Type B pancreatic cell (in vitro differentiated cells): ENCODE data around the gene TRPV6. TPM values are rescaled to one million over a fixed set of nuclear protein-coding genes. Genes with fewer than 3 reads are reported as not detected.

ENCODE experiments used
- DNase-seq: peaks from one replicate; pipeline ENCODE4 v3.0.0; 2021; ENCODE audit warnings: mixed read lengths; ENCODE audit not compliant: unreplicated experiment; ENCODE audit errors: extremely low spot score
- H3K27ac Mint-ChIP-seq: 2 replicates; pipeline ENCODE4 v1.8.0; 2021; ENCODE audit warnings: mild to moderate bottlenecking, mixed read lengths
- H3K27me3 Mint-ChIP-seq: 2 replicates; pipeline ENCODE4 v1.8.0; 2021; ENCODE audit warnings: mixed read lengths
- H3K36me3 Mint-ChIP-seq: 2 replicates; pipeline ENCODE4 v1.8.0; 2021; ENCODE audit warnings: mixed read lengths
- H3K4me1 Mint-ChIP-seq: one replicate; pipeline ENCODE4 v1.8.0; 2021; ENCODE audit warnings: mixed read lengths; ENCODE audit not compliant: unreplicated experiment
- H3K4me3 Mint-ChIP-seq: 2 replicates; pipeline ENCODE4 v1.8.0; 2021; ENCODE audit warnings: mild to moderate bottlenecking, mixed read lengths
- H3K9me3 Mint-ChIP-seq: 2 replicates; pipeline ENCODE4 v1.8.0; 2021; ENCODE audit warnings: mixed read lengths
- total RNA-seq: library from RNA; stranded (reverse); gene quantifications from 2 replicates; pipeline ENCODE4 v1.2.1, GENCODE V29; 2021; ENCODE audit warnings: low replicate concordance
- TF ChIP-seq, protein P1 (sequence below): fragments of 200-600 bp; sonication (generic); conservative IDR thresholded peaks from 2 replicates; pipeline ENCODE4 v1.5.0; 2021; ENCODE audit warnings: antibody characterized with exemption, mild to moderate bottlenecking

The TRPV6 gene
- total RNA-seq, 1 donor from 2014 or later, result 8.1 TPM

GRCh38 chr7:142930126-142930730 is 44.7 kb upstream of the TRPV6 start:
- H3K9me3 Mint-ChIP-seq, result peaks cover 5% of the 10 kb centered on the region
- peaks cover 8% of the 10 kb centered on the region for H3K27me3 Mint-ChIP-seq
- TF ChIP-seq, protein P1, sequence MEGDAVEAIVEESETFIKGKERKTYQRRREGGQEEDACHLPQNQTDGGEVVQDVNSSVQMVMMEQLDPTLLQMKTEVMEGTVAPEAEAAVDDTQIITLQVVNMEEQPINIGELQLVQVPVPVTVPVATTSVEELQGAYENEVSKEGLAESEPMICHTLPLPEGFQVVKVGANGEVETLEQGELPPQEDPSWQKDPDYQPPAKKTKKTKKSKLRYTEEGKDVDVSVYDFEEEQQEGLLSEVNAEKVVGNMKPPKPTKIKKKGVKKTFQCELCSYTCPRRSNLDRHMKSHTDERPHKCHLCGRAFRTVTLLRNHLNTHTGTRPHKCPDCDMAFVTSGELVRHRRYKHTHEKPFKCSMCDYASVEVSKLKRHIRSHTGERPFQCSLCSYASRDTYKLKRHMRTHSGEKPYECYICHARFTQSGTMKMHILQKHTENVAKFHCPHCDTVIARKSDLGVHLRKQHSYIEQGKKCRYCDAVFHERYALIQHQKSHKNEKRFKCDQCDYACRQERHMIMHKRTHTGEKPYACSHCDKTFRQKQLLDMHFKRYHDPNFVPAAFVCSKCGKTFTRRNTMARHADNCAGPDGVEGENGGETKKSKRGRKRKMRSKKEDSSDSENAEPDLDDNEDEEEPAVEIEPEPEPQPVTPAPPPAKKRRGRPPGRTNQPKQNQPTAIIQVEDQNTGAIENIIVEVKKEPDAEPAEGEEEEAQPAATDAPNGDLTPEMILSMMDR, result no peak
- no peak overlapping the region for H3K27ac Mint-ChIP-seq
- H3K36me3 Mint-ChIP-seq, result no peaks in the 10 kb centered on the region
- H3K4me1 Mint-ChIP-seq, result no peaks in the 10 kb centered on the region
- H3K4me3 Mint-ChIP-seq, result no peak overlapping the region
- DNase-seq, result no peak

- Mint-ChIP-seq H3K4me1 (no peaks in the 10 kb centered on the region), H3K9me3 (peaks cover 5% of the 10 kb centered on the region), H3K4me3 (no peak overlapping the region), H3K27ac (no peak overlapping the region), H3K27me3 (peaks cover 7% of the 10 kb centered on the region), H3K36me3 (no peaks in the 10 kb centered on the region)
- no peak for DNase-seq
- TF ChIP-seq, protein P1, result no peak
Measured at GRCh38 chr7:142927949-142928348, 42.4 kb upstream of the TRPV6 start.

DNA sequence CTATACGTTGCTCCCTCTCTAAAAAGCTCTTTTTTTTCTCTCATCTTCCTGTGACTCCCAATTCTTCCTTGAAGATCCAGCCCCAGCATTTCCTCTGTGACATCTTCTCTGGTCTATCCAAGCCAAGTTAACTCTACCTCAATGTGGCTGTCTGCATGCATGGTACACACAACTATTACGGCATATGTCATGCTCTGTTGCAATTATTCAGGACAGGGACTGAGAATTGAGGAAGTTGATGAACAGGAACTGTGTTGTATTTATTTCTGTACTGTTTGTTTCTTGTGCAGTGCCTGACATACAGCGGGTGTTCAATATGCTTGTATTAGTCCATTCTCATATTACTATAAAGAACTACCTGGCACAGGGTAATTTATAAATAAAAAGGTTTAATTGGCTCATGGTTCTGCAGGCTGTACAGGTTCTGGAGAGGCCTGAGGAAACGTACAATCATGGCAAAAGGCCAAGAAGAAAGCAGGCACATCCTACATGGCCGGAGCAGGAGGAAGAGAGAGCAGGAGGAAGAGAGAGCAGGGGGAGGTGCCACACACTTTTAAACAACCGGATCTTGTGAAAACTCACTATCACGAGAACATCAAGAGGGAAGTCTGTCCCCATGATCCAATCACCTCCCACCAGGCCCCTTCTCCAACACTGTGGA is 41.7 kb upstream of the TRPV6 start:
- Mint-ChIP-seq H3K36me3 (no peaks in the 10 kb centered on the region), H3K4me3 (no peak overlapping the region), H3K27ac (no peak overlapping the region), H3K27me3 (peaks cover 4% of the 10 kb centered on the region), H3K9me3 (peaks cover 5% of the 10 kb centered on the region), H3K4me1 (no peaks in the 10 kb centered on the region)
- TF ChIP-seq, protein P1, result no peak
- no peak for DNase-seq

GRCh38 chr7:142925413-142925812 is 39.9 kb upstream of the TRPV6 start:
- H3K27me3 Mint-ChIP-seq, result peaks cover 1% of the 10 kb centered on the region

DNA sequence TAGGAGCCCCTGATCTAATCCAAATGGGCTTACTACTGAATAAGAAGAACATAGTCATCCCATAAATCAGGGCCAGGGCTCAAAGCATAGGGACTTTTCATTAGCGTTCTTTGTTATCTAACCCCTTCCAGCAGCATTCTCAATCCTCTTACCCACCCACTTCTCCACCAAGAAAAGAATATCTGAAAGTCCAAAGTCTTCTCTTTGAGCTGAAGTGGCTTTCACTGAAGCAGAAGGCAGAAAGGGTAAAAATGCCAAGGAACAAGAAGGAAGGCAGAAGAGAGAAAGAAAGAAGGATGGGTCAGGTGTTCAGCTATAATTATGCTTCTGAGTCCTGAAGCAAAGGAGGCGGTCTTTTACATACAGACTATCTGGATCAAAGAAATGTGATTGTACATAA is 37.8 kb upstream of the TRPV6 start:
- H3K36me3 Mint-ChIP-seq, result no peaks in the 10 kb centered on the region
- no peak for DNase-seq
- no peaks in the 10 kb centered on the region for H3K27me3 Mint-ChIP-seq
- no peaks in the 10 kb centered on the region for H3K4me1 Mint-ChIP-seq
- peaks cover 5% of the 10 kb centered on the region for H3K9me3 Mint-ChIP-seq
- no peak overlapping the region for H3K4me3 Mint-ChIP-seq
- TF ChIP-seq, protein P1, result no peak
- H3K27ac Mint-ChIP-seq, result peak overlapping the region; percentile 54

More at GRCh38 chr7:142925413-142925812, 39.9 kb upstream of the TRPV6 start:
- Mint-ChIP-seq H3K9me3 (peaks cover 5% of the 10 kb centered on the region), H3K4me1 (no peaks in the 10 kb centered on the region), H3K4me3 (no peak overlapping the region), H3K27ac (no peak overlapping the region), H3K36me3 (no peaks in the 10 kb centered on the region)
- TF ChIP-seq, protein P1, result peak; percentile 22
- DNase-seq, result no peak
